Nephron progenitor cell (in vitro differentiated cells): ENCODE results near the gene TLE1.
"Not testable (repeated sequence)": the region's sequence is repeated elsewhere in the genome, so short reads cannot be mapped to it uniquely, and the experiment has no call there.

Experiments used
- DNase-seq: peaks from one replicate; pipeline ENCODE4 v3.0.0; 2021
- H3K27ac Mint-ChIP-seq: 2 replicates; pipeline ENCODE4 v1.8.0; 2021; ENCODE audit warnings: mild to moderate bottlenecking, moderate library complexity, mixed read lengths
- H3K27me3 Mint-ChIP-seq: 2 replicates; pipeline ENCODE4 v1.8.0; 2021; ENCODE audit warnings: mild to moderate bottlenecking, low read depth, mixed read lengths; ENCODE audit not compliant: poor library complexity
- H3K36me3 Mint-ChIP-seq: 2 replicates; pipeline ENCODE4 v1.8.0; 2021; ENCODE audit warnings: low read depth, mixed read lengths
- H3K4me1 Mint-ChIP-seq: 2 replicates; pipeline ENCODE4 v1.8.0; 2021; ENCODE audit warnings: mixed read lengths
- H3K4me3 Mint-ChIP-seq: 2 replicates; pipeline ENCODE4 v1.8.0; 2021; ENCODE audit warnings: mild to moderate bottlenecking, moderate library complexity, mixed read lengths
- H3K9me3 Mint-ChIP-seq: 2 replicates; pipeline ENCODE4 v1.8.0; 2021; ENCODE audit warnings: mild to moderate bottlenecking, moderate library complexity, mixed read lengths
- TF ChIP-seq, protein P1 (sequence below): fragments of 200-600 bp; sonication (generic); IDR thresholded peaks from 2 replicates; pipeline ENCODE4 v1.5.0; 2021; ENCODE audit warnings: antibody characterized with exemption

Gene TLE1

DNA sequence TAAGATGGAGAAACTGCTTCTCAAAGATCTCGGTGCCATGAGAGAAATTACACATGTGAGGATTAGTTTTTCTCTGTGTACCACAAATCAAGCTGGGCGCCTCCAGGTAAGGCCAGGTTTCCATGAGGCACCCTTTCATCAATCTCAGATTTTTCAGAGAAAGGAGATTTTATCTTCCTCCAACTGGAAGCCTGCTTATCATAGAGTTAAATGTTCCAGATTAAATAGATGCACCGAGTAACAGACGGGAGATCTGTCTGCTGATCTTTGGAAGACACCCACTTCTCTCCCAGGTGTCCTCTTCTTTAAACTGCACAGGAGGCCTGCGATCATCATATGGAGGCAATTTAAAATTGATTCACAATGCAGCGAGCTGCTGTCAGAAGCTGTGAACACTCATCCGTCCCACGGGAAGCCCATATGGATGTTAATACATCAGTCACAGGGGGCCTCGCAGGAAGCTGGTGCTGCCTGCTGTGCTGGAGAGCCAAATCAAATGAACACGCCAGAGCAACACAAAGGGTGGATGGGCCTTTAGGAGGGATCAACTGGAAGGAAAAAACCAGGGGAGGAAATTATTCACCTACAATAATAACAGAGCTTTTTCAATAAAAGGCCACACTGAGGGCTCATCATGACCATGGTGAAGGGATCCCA lies 93.3 kb downstream of the TLE1 start:
- Mint-ChIP-seq H3K4me1 (peaks cover 62% of the 10 kb centered on the region), H3K9me3 (peaks cover 9% of the 10 kb centered on the region), H3K27ac (peak overlapping the region; percentile 61), H3K27me3 (no peaks in the 10 kb centered on the region), H3K4me3 (no peak overlapping the region), H3K36me3 (peaks cover 96% of the 10 kb centered on the region)
- DNase-seq: no peak
- TF ChIP-seq, protein P1, sequence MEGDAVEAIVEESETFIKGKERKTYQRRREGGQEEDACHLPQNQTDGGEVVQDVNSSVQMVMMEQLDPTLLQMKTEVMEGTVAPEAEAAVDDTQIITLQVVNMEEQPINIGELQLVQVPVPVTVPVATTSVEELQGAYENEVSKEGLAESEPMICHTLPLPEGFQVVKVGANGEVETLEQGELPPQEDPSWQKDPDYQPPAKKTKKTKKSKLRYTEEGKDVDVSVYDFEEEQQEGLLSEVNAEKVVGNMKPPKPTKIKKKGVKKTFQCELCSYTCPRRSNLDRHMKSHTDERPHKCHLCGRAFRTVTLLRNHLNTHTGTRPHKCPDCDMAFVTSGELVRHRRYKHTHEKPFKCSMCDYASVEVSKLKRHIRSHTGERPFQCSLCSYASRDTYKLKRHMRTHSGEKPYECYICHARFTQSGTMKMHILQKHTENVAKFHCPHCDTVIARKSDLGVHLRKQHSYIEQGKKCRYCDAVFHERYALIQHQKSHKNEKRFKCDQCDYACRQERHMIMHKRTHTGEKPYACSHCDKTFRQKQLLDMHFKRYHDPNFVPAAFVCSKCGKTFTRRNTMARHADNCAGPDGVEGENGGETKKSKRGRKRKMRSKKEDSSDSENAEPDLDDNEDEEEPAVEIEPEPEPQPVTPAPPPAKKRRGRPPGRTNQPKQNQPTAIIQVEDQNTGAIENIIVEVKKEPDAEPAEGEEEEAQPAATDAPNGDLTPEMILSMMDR: no peak

DNA sequence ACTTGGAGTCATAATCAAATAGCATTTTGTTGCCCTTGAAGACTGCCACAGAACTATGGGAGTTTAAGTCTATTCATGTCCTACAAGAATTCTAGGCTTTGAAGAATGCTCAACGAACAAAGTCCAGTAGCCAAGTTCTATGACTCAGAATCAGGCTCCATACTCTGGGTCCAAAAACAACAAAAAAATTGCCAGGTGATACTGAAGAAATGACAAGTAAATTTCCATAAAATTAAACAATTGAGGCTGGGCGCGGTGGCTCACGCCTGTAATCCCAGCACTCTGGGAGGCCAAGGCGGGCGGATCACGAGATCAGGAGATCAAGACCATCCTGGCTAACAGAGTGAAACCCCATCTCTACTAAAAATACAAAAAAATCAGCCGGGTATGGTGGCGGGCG lies 94.1 kb downstream of the TLE1 start:
- peaks cover 97% of the 10 kb centered on the region for H3K36me3 Mint-ChIP-seq
- H3K27me3 Mint-ChIP-seq, DNase-seq, H3K27ac Mint-ChIP-seq, H3K4me3 Mint-ChIP-seq, H3K9me3 Mint-ChIP-seq: not testable (repeated sequence)
- H3K4me1 Mint-ChIP-seq: peaks cover 60% of the 10 kb centered on the region

DNA sequence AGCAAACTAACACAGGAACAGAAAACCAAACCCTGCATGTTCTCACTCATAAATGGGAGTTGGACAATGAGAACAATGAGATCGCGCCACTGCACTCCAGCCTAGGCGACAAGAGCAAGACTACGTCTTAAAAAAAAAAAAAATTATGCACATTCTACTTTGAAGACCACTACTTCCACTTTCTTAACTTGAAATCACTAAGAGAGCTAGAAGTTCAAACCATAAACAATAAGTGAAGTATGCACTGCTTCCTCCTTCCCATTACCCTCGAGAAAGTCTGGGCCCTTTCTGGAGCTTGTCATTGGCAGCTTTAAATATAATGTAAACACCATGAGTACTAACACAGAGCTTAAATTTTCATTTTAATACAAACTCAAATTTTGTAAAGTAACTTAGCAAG lies 94.9 kb downstream of the TLE1 start:
- Mint-ChIP-seq H3K4me3 (no peak overlapping the region), H3K27ac (no peak overlapping the region), H3K4me1 (peaks cover 63% of the 10 kb centered on the region), H3K9me3 (peaks cover 9% of the 10 kb centered on the region), H3K36me3 (peaks cover 97% of the 10 kb centered on the region), H3K27me3 (no peaks in the 10 kb centered on the region)
- DNase-seq: no peak
- TF ChIP-seq, protein P1: no peak

DNA sequence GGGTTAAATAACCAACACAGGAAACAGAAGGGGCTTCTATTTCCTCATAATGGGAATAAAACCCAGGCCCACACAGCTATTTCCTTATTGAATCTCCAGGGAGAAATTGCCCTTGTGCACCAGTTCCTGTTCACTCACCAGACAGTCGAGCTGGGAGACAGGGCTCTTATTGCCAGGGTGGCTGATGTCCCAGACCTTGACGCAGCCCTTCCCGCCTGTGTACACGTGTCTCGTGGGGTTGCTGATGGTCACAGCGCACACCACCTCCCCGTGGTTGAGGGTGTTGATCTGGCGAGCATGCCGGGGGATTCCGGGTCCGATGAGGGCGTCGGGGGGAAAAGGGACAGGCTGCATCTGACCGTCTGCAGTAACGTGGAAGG lies 96.5 kb downstream of the TLE1 start:
- Mint-ChIP-seq H3K4me1 (peaks cover 67% of the 10 kb centered on the region), H3K27ac (peak overlapping the region; percentile 34), H3K27me3 (no peaks in the 10 kb centered on the region), H3K9me3 (peaks cover 9% of the 10 kb centered on the region), H3K4me3 (no peak overlapping the region), H3K36me3 (peaks cover 92% of the 10 kb centered on the region)
- no peak for DNase-seq
- TF ChIP-seq, protein P1: no peak

DNA sequence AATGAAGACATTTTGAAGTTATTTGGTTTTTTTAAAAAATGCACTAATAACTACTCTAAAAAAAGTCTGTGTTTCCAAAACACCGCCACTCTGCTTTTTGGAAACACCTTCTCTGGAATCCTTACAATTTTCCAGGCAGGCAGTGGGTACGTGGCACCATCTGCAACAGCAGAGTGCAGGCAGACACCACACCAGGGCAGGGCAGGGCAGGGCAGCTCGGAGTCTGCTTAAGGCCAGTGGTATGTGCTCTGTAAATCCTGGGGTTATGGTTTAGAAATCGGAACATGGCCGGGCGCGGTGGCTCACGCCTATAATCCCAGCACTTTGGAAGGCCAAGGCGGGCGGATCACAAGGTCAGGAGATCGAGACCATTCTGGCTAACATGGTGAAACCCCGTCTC lies 97.6 kb downstream of the TLE1 start:
- no peak overlapping the region for H3K27ac Mint-ChIP-seq
- peaks cover 67% of the 10 kb centered on the region for H3K4me1 Mint-ChIP-seq
- H3K9me3 Mint-ChIP-seq: peaks cover 9% of the 10 kb centered on the region
- H3K4me3 Mint-ChIP-seq: no peak overlapping the region
- no peaks in the 10 kb centered on the region for H3K27me3 Mint-ChIP-seq
- peaks cover 94% of the 10 kb centered on the region for H3K36me3 Mint-ChIP-seq
- DNase-seq: no peak
- TF ChIP-seq, protein P1: no peak

DNA sequence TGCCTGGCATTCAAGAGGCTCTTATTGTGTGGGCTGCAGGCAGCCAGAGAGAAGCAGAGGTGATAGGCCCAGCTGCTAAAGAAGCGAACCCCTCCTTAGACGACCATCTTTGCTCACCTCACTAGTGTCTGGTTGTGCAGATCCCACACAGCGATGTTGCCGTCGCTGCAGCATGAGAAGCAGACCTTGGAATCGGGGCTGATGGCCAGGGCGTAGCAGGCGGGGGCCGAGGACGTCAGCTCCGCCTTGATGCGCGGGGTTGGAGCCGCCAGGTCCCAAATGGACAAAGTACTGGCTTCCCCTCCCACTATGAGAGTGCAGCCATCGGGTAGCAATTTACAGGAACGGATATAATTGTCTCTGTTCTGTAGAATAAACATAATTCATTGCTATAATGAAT lies 98.7 kb downstream of the TLE1 start:
- Mint-ChIP-seq H3K36me3 (peaks cover 94% of the 10 kb centered on the region), H3K4me3 (no peak overlapping the region)

More for the DNA sequence above, 98.7 kb downstream of the TLE1 start:
- H3K27me3 Mint-ChIP-seq: no peaks in the 10 kb centered on the region
- H3K4me1 Mint-ChIP-seq: peaks cover 57% of the 10 kb centered on the region
- no peak for DNase-seq
- H3K27ac Mint-ChIP-seq: no peak overlapping the region
- H3K9me3 Mint-ChIP-seq: peaks cover 9% of the 10 kb centered on the region
- TF ChIP-seq, protein P1: no peak
